CD14-positive monocyte (primary cell): Measurements from ENCODE around the gene ANKLE2. TPM values are rescaled to one million over a fixed set of nuclear protein-coding genes. Genes with fewer than 3 reads are reported as not detected.

Experiments
- DNase-seq, 3 donors: peaks; one replicate each; pipeline ENCODE4 v3.0.0-alpha.2; 2011 to 2022
- H2AFZ ChIP-seq: 2 replicates; pipeline ENCODE4 v1.6.0; 2012; ENCODE audit warnings: mild to moderate bottlenecking, low read depth, low read length, inconsistent platforms; ENCODE audit not compliant: insufficient read depth, poor library complexity, severe bottlenecking
- H3K27ac ChIP-seq, 2 donors: 1 replicate in 1 of 2; 2 replicates in 1 of 2; pipeline ENCODE4 v1.5.1; 2012 to 2013; ENCODE audit warnings: low read length in 2 of 2, control low read depth in 1 of 2, inconsistent platforms in 1 of 2, low read depth in 1 of 2, mild to moderate bottlenecking in 1 of 2
- H3K27me3 ChIP-seq, 2 donors: one replicate each; pipeline versions ENCODE4 v1.6.0 to v1.6.1; 2011 to 2013; ENCODE audit warnings: low read length in 2 of 2; ENCODE audit not compliant: control insufficient read depth in 2 of 2, insufficient read depth in 2 of 2
- H3K36me3 ChIP-seq, 2 donors: replicated peaks in 1 of 2; 1 replicate in 1 of 2; 2 replicates in 1 of 2; pipeline versions ENCODE4 v1.5.1 to v1.6.1; 2012 to 2013; ENCODE audit warnings: low read length in 2 of 2, control low read depth in 1 of 2, inconsistent platforms in 1 of 2, mild to moderate bottlenecking in 1 of 2; ENCODE audit not compliant: insufficient read depth in 2 of 2, control insufficient read depth in 1 of 2
- H3K4me1 ChIP-seq, 2 donors: 1 replicate in 1 of 2; 2 replicates in 1 of 2; pipeline versions ENCODE4 v1.5.1 to v1.6.1; 2012 to 2013; ENCODE audit warnings: low read length in 2 of 2, control low read depth in 1 of 2, inconsistent platforms in 1 of 2, mild to moderate bottlenecking in 1 of 2, moderate library complexity in 1 of 2; ENCODE audit not compliant: insufficient read depth in 2 of 2, control insufficient read depth in 1 of 2
- H3K4me2 ChIP-seq: replicated peaks from 2 replicates; pipeline ENCODE3; 2012; ENCODE audit warnings: low read length, moderate library complexity, mild to moderate bottlenecking; ENCODE audit not compliant: poor library complexity, severe bottlenecking; ENCODE audit errors: extremely low read depth
- H3K4me3 ChIP-seq, 3 experiments: fragments of 200-600 bp in 1 of 3; sonication (generic) in 1 of 3; replicated peaks in 1 of 3; 1 replicate in 2 of 3; 2 replicates in 1 of 3; pipeline ENCODE4 v1.5.1; 2011 to 2013; ENCODE audit warnings: low read length in 3 of 3, mild to moderate bottlenecking in 3 of 3, control low read depth in 2 of 3, low read depth in 2 of 3, inconsistent platforms in 1 of 3, moderate library complexity in 1 of 3
- H3K79me2 ChIP-seq: 2 replicates; pipeline ENCODE4 v1.6.0; 2012; ENCODE audit warnings: mild to moderate bottlenecking, control low read depth, inconsistent platforms, low read length, moderate library complexity; ENCODE audit not compliant: insufficient read depth
- H3K9ac ChIP-seq: 2 replicates; pipeline ENCODE4 v1.6.0; 2017; ENCODE audit warnings: low read length, mild to moderate bottlenecking; ENCODE audit not compliant: insufficient read depth, poor library complexity, severe bottlenecking
- H3K9me3 ChIP-seq, 2 donors: replicated peaks in 1 of 2; 1 replicate in 1 of 2; 2 replicates in 1 of 2; pipeline versions ENCODE4 v1.5.1 to v1.6.1; 2012 to 2013; ENCODE audit warnings: low read length in 2 of 2, control low read depth in 1 of 2; ENCODE audit not compliant: control insufficient read depth in 1 of 2, insufficient read depth in 1 of 2
- H4K20me1 ChIP-seq: 2 replicates; pipeline ENCODE4 v1.6.0; 2012; ENCODE audit warnings: mild to moderate bottlenecking, low read length, control low read depth, moderate library complexity; ENCODE audit not compliant: insufficient read depth
- H3K27ac Mint-ChIP-seq, 7 donors: one replicate each; pipeline ENCODE4 v1.8.0; 2020; ENCODE audit warnings: mild to moderate bottlenecking in 7 of 7, mixed read lengths in 7 of 7, moderate library complexity in 6 of 7, inconsistent platforms in 2 of 7
- H3K27me3 Mint-ChIP-seq, 3 donors: one replicate each; pipeline ENCODE4 v1.8.0; 2021 to 2022; ENCODE audit warnings: low read depth in 3 of 3, mild to moderate bottlenecking in 3 of 3, mixed read lengths in 3 of 3, moderate library complexity in 3 of 3, inconsistent platforms in 1 of 3
- H3K36me3 Mint-ChIP-seq, 2 donors: one replicate each; pipeline ENCODE4 v1.8.0; 2020; ENCODE audit warnings: mixed read lengths in 2 of 2, inconsistent platforms in 1 of 2, mild to moderate bottlenecking in 1 of 2
- H3K4me1 Mint-ChIP-seq: one replicate; pipeline ENCODE4 v1.8.0; 2020; ENCODE audit warnings: mild to moderate bottlenecking, mixed read lengths
- H3K4me3 Mint-ChIP-seq, 2 donors: one replicate each; pipeline ENCODE4 v1.8.0; 2020; ENCODE audit warnings: mild to moderate bottlenecking in 2 of 2, mixed read lengths in 2 of 2, moderate library complexity in 1 of 2
- H3K9me3 Mint-ChIP-seq, 7 donors: one replicate each; pipeline ENCODE4 v1.8.0; 2020 to 2022; ENCODE audit warnings: mixed read lengths in 7 of 7, mild to moderate bottlenecking in 6 of 7, moderate library complexity in 6 of 7, inconsistent platforms in 2 of 7
- CTCF ChIP-seq: fragments of 200-600 bp; IDR thresholded peaks from one replicate; pipeline ENCODE4 v1.8.0; 2022; ENCODE audit warnings: antibody characterized with exemption, mild to moderate bottlenecking
- WGBS: methylation state at CpG from one replicate; pipeline ENCODE4 v1.1.5; 2013; ENCODE audit warnings: missing lambda C conversion rate; ENCODE audit not compliant: insufficient coverage; 5-methylcytosine and 5-hydroxymethylcytosine counted together
- intact Hi-C, 2 donors: fragments of 100-400 bp; cut with micrococcal nuclease; formaldehyde crosslinking; loops; one replicate each; pipeline versions ENCODE4 v1.15.0 to v1.15.1; 2023
- polyA plus RNA-seq, 3 donors: library from polyadenylated mRNA; depleted of rRNA in 1 of 3; unstranded in 2 of 3; stranded (reverse) in 1 of 3; fragments of 300-500 nt in 2 of 3; fragments of >200 nt in 1 of 3; fragmentation: Illumina TruSeq in 2 of 3; gene quantifications; 1 replicate in 2 of 3; 2 replicates in 1 of 3; pipeline ENCODE4 v1.2.3, GENCODE V29; 2012 to 2021

ANKLE2 gene
- polyA plus RNA-seq, 3 donors, result 10.1 to 88.4 (median 15.0) TPM

- intact Hi-C loops, result no loop called here
- H3K27ac Mint-ChIP-seq, result no peak overlapping the region
- Histone ChIP-seq H3K4me3 (no peak overlapping the region), H3K36me3 (peaks cover 91 to 100% of the 10 kb centered on the region in 2 donors), H4K20me1 (peaks cover 8% of the 10 kb centered on the region), H3K27ac (no peak overlapping the region), H3K4me1 (no peaks in the 10 kb centered on the region), H3K9me3 (no peaks in the 10 kb centered on the region), H3K79me2 (no peaks in the 10 kb centered on the region), H3K27me3 (no peaks in the 10 kb centered on the region), H3K4me2 (no peak overlapping the region), H3K9ac (no peak overlapping the region), H2AFZ (no peak overlapping the region)
- no peaks in the 10 kb centered on the region for H3K4me1 Mint-ChIP-seq
- H3K4me3 Mint-ChIP-seq, result no peak overlapping the region
- peaks cover 0 to 3% (median 0%) of the 10 kb centered on the region in 7 donors for H3K9me3 Mint-ChIP-seq
- WGBS, result 96% methylated on average over 5 of the region's 12 CpGs
- peaks cover 96 to 100% of the 10 kb centered on the region in 2 donors for H3K36me3 Mint-ChIP-seq
- no peak for TF ChIP-seq CTCF
- no peak for DNase-seq
- H3K27me3 Mint-ChIP-seq, result peaks cover 0 to 3% (median 0%) of the 10 kb centered on the region in 3 donors
These were observed 25.3 kb downstream of the ANKLE2 start for GRCh38 chr12:132736378-132736777.

DNA sequence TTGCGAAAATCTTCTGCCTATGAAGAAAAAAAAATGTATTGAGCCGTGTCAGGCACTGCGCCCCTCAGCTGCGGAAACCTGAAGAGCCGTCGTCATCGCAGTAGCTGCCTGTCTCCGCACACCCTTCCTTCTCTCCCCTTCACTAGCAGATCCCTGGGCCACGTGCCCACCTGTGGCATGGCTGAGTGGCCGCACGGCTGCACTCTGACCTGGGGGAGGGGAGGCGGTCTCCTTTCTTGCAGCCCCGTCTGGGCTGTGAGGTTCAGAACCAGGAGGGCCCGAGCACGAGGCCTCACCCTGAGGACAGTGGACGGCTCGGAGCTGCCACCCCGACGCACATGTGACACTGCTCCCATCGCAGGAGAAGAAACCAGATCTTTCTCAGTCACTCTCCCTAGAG lies 26.1 kb downstream of the ANKLE2 start:
- no peak overlapping the region for H3K27ac ChIP-seq
- TF ChIP-seq CTCF, result no peak
- H3K27me3 ChIP-seq, result no peaks in the 10 kb centered on the region
- no peak overlapping the region for H3K9ac ChIP-seq
- H3K27ac Mint-ChIP-seq, result no peak overlapping the region
- peaks cover 0 to 3% (median 0%) of the 10 kb centered on the region in 3 donors for H3K27me3 Mint-ChIP-seq
- H2AFZ ChIP-seq, result no peak overlapping the region
- no peak for DNase-seq
- 100% methylated on average over 5 of the region's 20 CpGs for WGBS
- peaks cover 0 to 7% (median 0%) of the 10 kb centered on the region in 7 donors for H3K9me3 Mint-ChIP-seq
- no peak overlapping the region for H3K4me3 ChIP-seq
- H3K9me3 ChIP-seq, result no peaks in the 10 kb centered on the region
- H3K36me3 ChIP-seq, result peaks cover 91 to 100% of the 10 kb centered on the region in 2 donors
- intact Hi-C loops, result no loop called here
- H3K4me2 ChIP-seq, result no peak overlapping the region
- H4K20me1 ChIP-seq, result peaks cover under 1% of the 10 kb centered on the region
- no peaks in the 10 kb centered on the region for H3K4me1 ChIP-seq
- H3K4me3 Mint-ChIP-seq, result no peak overlapping the region
- peaks cover 94 to 99% of the 10 kb centered on the region in 2 donors for H3K36me3 Mint-ChIP-seq
- no peaks in the 10 kb centered on the region for H3K4me1 Mint-ChIP-seq
- H3K79me2 ChIP-seq, result no peaks in the 10 kb centered on the region
